Uterus (tissue), 2 donors: ENCODE measurements around the gene PDK3.

Experiments
- CTCF ChIP-seq, 4 experiments: fragments of 200-600 bp in 2 of 4; fragments of 450-650 bp in 2 of 4; sonication (generic) in 2 of 4; IDR thresholded peaks; one replicate each; pipeline ENCODE4 v1.5.1; 2016 to 2019; ENCODE audit warnings: antibody characterized with exemption in 4 of 4, mild to moderate bottlenecking in 2 of 4, moderate library complexity in 1 of 4
- POLR2A ChIP-seq, 2 donors: fragments of 450-650 bp; IDR thresholded peaks; one replicate each; pipeline ENCODE4 v1.6.1; 2016; ENCODE audit warnings: antibody characterized with exemption in 2 of 2, mild to moderate bottlenecking in 1 of 2, moderate library complexity in 1 of 2

- TF ChIP-seq POLR2A (IDR thresholded peaks at IDR 0.05) (no peak), CTCF (IDR thresholded peaks at IDR 0.05) (no peak)
Observed at GRCh38 chrX:24483596-24483995, 18.5 kb downstream of the PDK3 start.
